Stomach (tissue), 4 donors: ENCODE measurements around the gene INPP5A.

Source experiments
- EP300 ChIP-seq: sonication (generic); formaldehyde crosslinking; IDR thresholded peaks from one replicate; pipeline ENCODE4 v1.6.1; 2017; ENCODE audit warnings: antibody characterized with exemption
- POLR2A ChIP-seq, 4 donors: fragments of 450-650 bp; IDR thresholded peaks; one replicate each; pipeline ENCODE4 v1.6.1; 2016; ENCODE audit warnings: antibody characterized with exemption in 4 of 4, control low read depth in 2 of 4, mild to moderate bottlenecking in 1 of 4, moderate library complexity in 1 of 4
- TF ChIP-seq, protein P1 (sequence below), 7 experiments: fragments of 450-650 bp in 4 of 7; fragments of 200-600 bp in 3 of 7; sonication (generic) in 3 of 7; IDR thresholded peaks; one replicate each; pipeline ENCODE4 v1.5.1; 2016 to 2019; ENCODE audit warnings: antibody characterized with exemption in 7 of 7, control low read depth in 2 of 7, mild to moderate bottlenecking in 1 of 7

DNA sequence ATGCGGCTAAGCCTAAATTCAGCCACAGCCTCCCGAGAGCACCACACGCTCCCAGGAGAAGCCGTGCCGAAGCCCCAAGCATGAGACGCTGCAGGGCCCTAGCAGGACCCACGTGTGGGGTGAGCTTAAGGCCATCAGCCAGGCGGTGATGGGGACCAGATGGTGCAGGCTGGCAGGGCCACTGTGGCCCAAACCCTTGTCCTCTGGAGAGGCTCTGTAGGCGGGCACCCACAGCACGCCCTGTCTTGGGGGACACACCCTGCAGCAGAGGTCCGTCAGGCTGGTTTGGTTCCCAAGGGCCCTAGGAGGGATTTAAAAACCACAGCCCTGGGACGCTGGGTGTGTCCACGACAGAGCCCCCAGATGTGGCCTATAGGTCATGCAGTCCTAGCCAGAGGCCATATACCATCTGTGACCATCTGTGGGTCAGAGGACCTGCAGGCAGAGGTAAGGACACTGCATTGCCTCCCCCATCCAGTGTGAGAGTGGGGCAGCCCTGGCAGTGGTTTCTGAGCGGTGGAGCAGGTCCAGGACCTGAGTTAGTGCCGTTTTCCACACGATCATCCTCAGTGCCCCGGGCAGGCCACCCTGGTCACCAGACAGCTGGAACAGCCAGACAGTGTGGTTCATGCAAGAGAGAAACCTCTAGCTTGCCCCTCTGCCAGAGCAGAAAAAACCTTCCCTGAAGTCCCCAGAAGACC is 39.6 kb upstream of the INPP5A start:
- TF ChIP-seq, protein P1, sequence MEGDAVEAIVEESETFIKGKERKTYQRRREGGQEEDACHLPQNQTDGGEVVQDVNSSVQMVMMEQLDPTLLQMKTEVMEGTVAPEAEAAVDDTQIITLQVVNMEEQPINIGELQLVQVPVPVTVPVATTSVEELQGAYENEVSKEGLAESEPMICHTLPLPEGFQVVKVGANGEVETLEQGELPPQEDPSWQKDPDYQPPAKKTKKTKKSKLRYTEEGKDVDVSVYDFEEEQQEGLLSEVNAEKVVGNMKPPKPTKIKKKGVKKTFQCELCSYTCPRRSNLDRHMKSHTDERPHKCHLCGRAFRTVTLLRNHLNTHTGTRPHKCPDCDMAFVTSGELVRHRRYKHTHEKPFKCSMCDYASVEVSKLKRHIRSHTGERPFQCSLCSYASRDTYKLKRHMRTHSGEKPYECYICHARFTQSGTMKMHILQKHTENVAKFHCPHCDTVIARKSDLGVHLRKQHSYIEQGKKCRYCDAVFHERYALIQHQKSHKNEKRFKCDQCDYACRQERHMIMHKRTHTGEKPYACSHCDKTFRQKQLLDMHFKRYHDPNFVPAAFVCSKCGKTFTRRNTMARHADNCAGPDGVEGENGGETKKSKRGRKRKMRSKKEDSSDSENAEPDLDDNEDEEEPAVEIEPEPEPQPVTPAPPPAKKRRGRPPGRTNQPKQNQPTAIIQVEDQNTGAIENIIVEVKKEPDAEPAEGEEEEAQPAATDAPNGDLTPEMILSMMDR (IDR thresholded peaks at IDR 0.05): no peak
- TF ChIP-seq EP300 (no peak), POLR2A (IDR thresholded peaks at IDR 0.05) (no peak)
